ENCODE measurements around the gene DUSP1. TPM values are rescaled to one million over a fixed set of nuclear protein-coding genes. Genes with fewer than 3 reads are reported as not detected.

The DUSP1 gene
- total and polyA plus RNA-seq, 2 of the 4 experiments (the other 2 are of a cell fraction) = 304 to 467 TPM

DNA sequence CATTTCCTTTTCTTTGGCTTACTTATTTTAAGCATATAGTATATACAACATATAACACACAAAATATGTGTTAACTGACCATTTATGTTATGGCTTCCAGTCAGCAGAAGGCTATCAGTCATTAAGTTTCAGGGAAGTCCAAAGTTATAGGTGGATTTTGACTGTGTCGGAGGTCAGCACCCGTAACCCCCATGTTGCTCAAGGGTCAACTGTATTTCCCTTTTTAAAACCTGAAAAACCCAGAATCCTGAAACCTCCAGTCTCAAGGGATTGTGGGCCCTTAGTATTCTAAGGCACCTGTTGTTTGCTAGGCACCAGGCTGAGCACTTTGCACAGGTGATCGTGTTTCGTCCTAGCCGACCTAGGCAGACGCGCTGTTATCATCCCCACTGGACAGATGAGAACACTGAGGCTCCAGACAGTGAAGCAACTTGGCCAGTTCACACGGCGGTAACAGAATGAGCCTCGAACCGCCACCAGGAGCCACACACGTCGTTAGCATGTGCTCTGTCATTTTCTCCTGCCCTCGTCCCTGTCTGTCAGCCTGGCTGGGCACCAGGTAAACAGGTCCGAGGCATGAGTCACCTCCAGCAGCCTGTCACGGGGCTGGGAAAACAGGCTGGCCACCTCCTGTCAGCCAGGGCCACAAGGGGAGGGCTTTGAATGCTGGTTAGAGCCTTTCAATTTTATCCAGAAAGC lies 39.9 kb downstream of the DUSP1 start:
- Histone ChIP-seq H4K91ac (ENCODE audit: insufficient read depth, low read depth, low read length) (no peak overlapping the region), H3K4ac (ENCODE audit: low read depth, low read length) (no peak overlapping the region), H2BK5ac (ENCODE audit: low read depth, low read length, poor library complexity, severe bottlenecking) (no peak overlapping the region), H3K9me3 (ENCODE audit: control insufficient read depth, insufficient read depth, low read length) (no peaks in the 10 kb centered on the region), H4K5ac (ENCODE audit: low read depth, low read length) (no peak overlapping the region), H3K9ac (ENCODE audit: low read depth, low read length) (no peak overlapping the region), H3K4me3 (ENCODE audit: insufficient read depth, low read depth, low read length) (no peak overlapping the region), H2BK120ac (ENCODE audit: low read depth, low read length) (no peak overlapping the region), H3K14ac (replicated peaks; ENCODE audit: low read depth, low read length) (no peak overlapping the region), H2AK5ac (ENCODE audit: low read depth, low read length) (peak overlapping the region; percentile 66), H3K27ac (ENCODE audit: insufficient read depth, low read length) (no peak overlapping the region), H3K36me3 (ENCODE audit: control insufficient read depth, insufficient read depth, low read length) (no peaks in the 10 kb centered on the region), H3K23ac (ENCODE audit: low read depth, low read length) (no peak overlapping the region), H2AFZ (replicated peaks; ENCODE audit: low read length, poor library complexity) (no peak overlapping the region), H3K4me2 (ENCODE audit: low read depth, low read length) (no peak overlapping the region), H3K56ac (ENCODE audit: extremely low read depth, insufficient read depth, low read length) (no peak overlapping the region), H3K79me1 (ENCODE audit: low read depth in 1 of 2, low read length in 2 of 2) (no peaks in the 10 kb centered on the region), H3K4me1 (ENCODE audit: control insufficient read depth, insufficient read depth, low read length) (peaks cover 15% of the 10 kb centered on the region), H3K18ac (ENCODE audit: low read depth, low read length) (no peak overlapping the region), H4K8ac (ENCODE audit: low read depth in 2 of 2, low read length in 2 of 2) (no peak overlapping the region), H2AK9ac (replicated peaks; ENCODE audit: low read depth, low read length, poor library complexity) (no peak overlapping the region), H3K9me1 (ENCODE audit: insufficient read depth, low read length) (0 out of 2 replicates have a peak, but pooled peaks cover 15% of the 10 kb centered on the region), H2BK20ac (ENCODE audit: low read depth, low read length) (no peak overlapping the region), H3K27me3 (ENCODE audit: control insufficient read depth, insufficient read depth, low read length) (peaks cover 2% of the 10 kb centered on the region; the same call in 1 of the 2 replicates), H4K20me1 (ENCODE audit: insufficient read depth, low read length) (no peaks in the 10 kb centered on the region), H2BK15ac (ENCODE audit: low read depth, low read length) (no peak overlapping the region)
- POLR2A ChIA-PET (ENCODE audit: unreplicated experiment) = no interaction called here
- no TSS peak for BruUV-seq (replicated peaks)
- intact Hi-C loops (cut with micrococcal nuclease) (loop anchor here (5.0 kb wide), 1 partner anchor 36 kb away; no protein-coding TSS in a partner anchor), in situ Hi-C loops (cut with MboI; ENCODE audit: low sequenced_read_pairs) (no loop called here), dilution Hi-C loops (cut with HindIII; ENCODE audit: low sequenced_read_pairs, unreplicated experiment) (no loop called here)
- CTCF ChIA-PET = no interaction called here
- TF ChIP-seq RAD21 (IDR thresholded peaks at IDR 0.05; ENCODE audit: low read length) (no peak), MAFK (IDR thresholded peaks at IDR 0.05; ENCODE audit: low read depth, low read length) (no peak), MXI1 (IDR thresholded peaks at IDR 0.05; ENCODE audit: borderline replicate concordance, low read depth, low read length) (no peak), RFX5 (IDR thresholded peaks at IDR 0.05; ENCODE audit: low read depth, low read length) (no peak), SMC3 (IDR thresholded peaks at IDR 0.05; ENCODE audit: low read depth, low read length) (no peak), NFE2L2 (IDR thresholded peaks at IDR 0.05; ENCODE audit: low read depth, low read length) (no peak), CEBPB (IDR thresholded peaks at IDR 0.05; ENCODE audit: low read depth, low read length) (no peak), CHD1 (IDR thresholded peaks at IDR 0.05; ENCODE audit: low read depth, low read length) (no peak), BHLHE40 (IDR thresholded peaks at IDR 0.05; ENCODE audit: low read depth, low read length) (no peak), MAZ (IDR thresholded peaks at IDR 0.05; ENCODE audit: borderline replicate concordance, low read depth, low read length) (no peak), FOS (IDR thresholded peaks at IDR 0.05; ENCODE audit: low read depth, low read length) (no peak)
- TF ChIP-seq, protein P1, sequence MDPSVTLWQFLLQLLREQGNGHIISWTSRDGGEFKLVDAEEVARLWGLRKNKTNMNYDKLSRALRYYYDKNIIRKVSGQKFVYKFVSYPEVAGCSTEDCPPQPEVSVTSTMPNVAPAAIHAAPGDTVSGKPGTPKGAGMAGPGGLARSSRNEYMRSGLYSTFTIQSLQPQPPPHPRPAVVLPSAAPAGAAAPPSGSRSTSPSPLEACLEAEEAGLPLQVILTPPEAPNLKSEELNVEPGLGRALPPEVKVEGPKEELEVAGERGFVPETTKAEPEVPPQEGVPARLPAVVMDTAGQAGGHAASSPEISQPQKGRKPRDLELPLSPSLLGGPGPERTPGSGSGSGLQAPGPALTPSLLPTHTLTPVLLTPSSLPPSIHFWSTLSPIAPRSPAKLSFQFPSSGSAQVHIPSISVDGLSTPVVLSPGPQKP (IDR thresholded peaks at IDR 0.05; ENCODE audit: borderline replicate concordance, low read depth, low read length) = no peak
- TF ChIP-seq, protein P2, sequence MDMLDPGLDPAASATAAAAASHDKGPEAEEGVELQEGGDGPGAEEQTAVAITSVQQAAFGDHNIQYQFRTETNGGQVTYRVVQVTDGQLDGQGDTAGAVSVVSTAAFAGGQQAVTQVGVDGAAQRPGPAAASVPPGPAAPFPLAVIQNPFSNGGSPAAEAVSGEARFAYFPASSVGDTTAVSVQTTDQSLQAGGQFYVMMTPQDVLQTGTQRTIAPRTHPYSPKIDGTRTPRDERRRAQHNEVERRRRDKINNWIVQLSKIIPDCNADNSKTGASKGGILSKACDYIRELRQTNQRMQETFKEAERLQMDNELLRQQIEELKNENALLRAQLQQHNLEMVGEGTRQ (IDR thresholded peaks at IDR 0.05; ENCODE audit: low read depth, low read length) = no peak
- TF ChIP-seq, protein P3, sequence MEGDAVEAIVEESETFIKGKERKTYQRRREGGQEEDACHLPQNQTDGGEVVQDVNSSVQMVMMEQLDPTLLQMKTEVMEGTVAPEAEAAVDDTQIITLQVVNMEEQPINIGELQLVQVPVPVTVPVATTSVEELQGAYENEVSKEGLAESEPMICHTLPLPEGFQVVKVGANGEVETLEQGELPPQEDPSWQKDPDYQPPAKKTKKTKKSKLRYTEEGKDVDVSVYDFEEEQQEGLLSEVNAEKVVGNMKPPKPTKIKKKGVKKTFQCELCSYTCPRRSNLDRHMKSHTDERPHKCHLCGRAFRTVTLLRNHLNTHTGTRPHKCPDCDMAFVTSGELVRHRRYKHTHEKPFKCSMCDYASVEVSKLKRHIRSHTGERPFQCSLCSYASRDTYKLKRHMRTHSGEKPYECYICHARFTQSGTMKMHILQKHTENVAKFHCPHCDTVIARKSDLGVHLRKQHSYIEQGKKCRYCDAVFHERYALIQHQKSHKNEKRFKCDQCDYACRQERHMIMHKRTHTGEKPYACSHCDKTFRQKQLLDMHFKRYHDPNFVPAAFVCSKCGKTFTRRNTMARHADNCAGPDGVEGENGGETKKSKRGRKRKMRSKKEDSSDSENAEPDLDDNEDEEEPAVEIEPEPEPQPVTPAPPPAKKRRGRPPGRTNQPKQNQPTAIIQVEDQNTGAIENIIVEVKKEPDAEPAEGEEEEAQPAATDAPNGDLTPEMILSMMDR (conservative IDR thresholded peaks at IDR 0.05; ENCODE audit: low read depth, low read length) = no peak
- DNase-seq = no peak
- WGBS, 2 experiments (ENCODE audit: extremely low coverage in 2 of 2, insufficient read length in 1 of 2) = 91% methylated on average over 12 of the region's 16 CpGs; no CpG with 5 or more reads in 1 of the 2 experiments
- ATAC-seq (ENCODE audit: low read depth) = no peak
